ENCODE data around the gene IL5. TPM values are rescaled to one million over a fixed set of nuclear protein-coding genes. Genes with fewer than 3 reads are reported as not detected.
A peak's percentile ranks its signal among the peaks of the same experiment; 100 is the strongest.
"Not testable (repeated sequence)": the region's sequence is repeated elsewhere in the genome, so short reads cannot be mapped to it uniquely, and the experiment has no call there.

Gene IL5
- polyA plus RNA-seq, 4 donors = 0.43 TPM; not detected in 3

GRCh38 chr5:132564555-132564954, 21.2 kb upstream of the IL5 start:
- not testable (repeated sequence) for FAIRE-seq; H3K27ac ChIP-seq (ENCODE audit: low read depth in 1 of 3, low read length in 2 of 3); H3K4me1 ChIP-seq (ENCODE audit: control insufficient read depth in 3 of 3, insufficient read depth in 2 of 3, low read depth in 1 of 3, low read length in 2 of 3); DNase-seq; H3K4me3 ChIP-seq (ENCODE audit: low read depth in 1 of 3, low read length in 3 of 3); H3K27me3 ChIP-seq (ENCODE audit: control insufficient read depth in 3 of 3, insufficient read depth in 3 of 3, low read length in 3 of 3)
- WGBS, 3 donors = 97 to 100% (median 98%) methylated on average over 2 of the region's 2 CpGs
- Histone ChIP-seq H3K9me3 (ENCODE audit: control insufficient read depth in 2 of 2, insufficient read depth in 1 of 2, low read depth in 1 of 2, low read length in 1 of 2) (peaks cover 0 to 15% of the 10 kb centered on the region in 2 donors), H3K36me3 (ENCODE audit: control insufficient read depth in 3 of 3, insufficient read depth in 2 of 3, low read depth in 1 of 3, low read length in 3 of 3) (peaks cover 5 to 24% (median 5%) of the 10 kb centered on the region in 3 donors)

GRCh38 chr5:132561601-132562000, 18.3 kb upstream of the IL5 start:
- Histone ChIP-seq H3K36me3 (ENCODE audit: control insufficient read depth in 3 of 3, insufficient read depth in 2 of 3, low read depth in 1 of 3, low read length in 3 of 3) (peaks cover 5 to 21% (median 5%) of the 10 kb centered on the region in 3 donors), H3K4me3 (ENCODE audit: low read depth in 1 of 3, low read length in 3 of 3) (no peak overlapping the region), H3K9me3 (ENCODE audit: control insufficient read depth in 2 of 2, insufficient read depth in 1 of 2, low read depth in 1 of 2, low read length in 1 of 2) (peaks cover 0 to 15% of the 10 kb centered on the region in 2 donors), H3K4me1 (ENCODE audit: control insufficient read depth in 3 of 3, insufficient read depth in 2 of 3, low read depth in 1 of 3, low read length in 2 of 3) (peaks cover 0 to 6% (median 4%) of the 10 kb centered on the region in 3 donors), H3K27me3 (ENCODE audit: control insufficient read depth in 3 of 3, insufficient read depth in 3 of 3, low read length in 3 of 3) (no peaks in the 10 kb centered on the region), H3K27ac (ENCODE audit: low read depth in 1 of 3, low read length in 2 of 3) (no peak overlapping the region)
- DNase-seq (no peak), FAIRE-seq (no peak)
- WGBS, 3 donors = 95 to 99% (median 97%) methylated on average over 3 of the region's 3 CpGs

DNA sequence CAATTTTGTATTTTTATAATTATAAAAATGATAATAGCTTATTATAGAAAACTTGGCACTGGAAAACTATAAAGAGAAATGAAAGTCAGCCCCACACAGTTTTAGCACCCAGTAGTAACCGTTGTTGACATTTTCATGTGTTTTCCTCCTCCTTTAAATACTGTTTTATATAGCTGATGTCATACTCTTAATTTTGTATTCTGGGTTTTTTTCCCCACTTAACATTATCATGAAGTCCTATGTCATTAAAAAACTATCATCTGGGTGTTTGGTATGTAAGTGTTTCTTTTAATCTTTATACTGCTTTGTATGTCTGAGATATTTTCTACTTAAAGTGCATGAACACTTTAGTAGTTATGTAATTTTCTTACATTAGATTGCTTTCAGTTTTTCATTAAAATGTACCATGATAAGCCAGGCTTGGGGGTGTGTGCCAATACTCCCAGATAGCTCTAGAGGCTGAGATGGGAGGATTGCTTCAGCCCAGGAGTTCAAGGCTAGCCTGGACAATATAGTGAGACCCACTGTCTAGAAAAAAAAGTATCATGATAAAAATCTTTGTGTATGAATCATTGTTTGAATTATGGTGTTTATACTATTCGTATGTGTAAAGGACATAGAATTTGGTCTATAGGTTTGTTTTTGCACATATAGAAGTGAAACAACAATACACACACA, 16.2 kb upstream of the IL5 start:
- no peak for FAIRE-seq
- Histone ChIP-seq H3K4me1 (ENCODE audit: control insufficient read depth in 3 of 3, insufficient read depth in 2 of 3, low read depth in 1 of 3, low read length in 2 of 3) (peaks cover 0 to 6% (median 4%) of the 10 kb centered on the region in 3 donors), H3K27ac (ENCODE audit: low read depth in 1 of 3, low read length in 2 of 3) (no peak overlapping the region), H3K9me3 (ENCODE audit: control insufficient read depth in 2 of 2, insufficient read depth in 1 of 2, low read depth in 1 of 2, low read length in 1 of 2) (peaks cover 0 to 10% of the 10 kb centered on the region in 2 donors), H3K36me3 (ENCODE audit: control insufficient read depth in 3 of 3, insufficient read depth in 2 of 3, low read depth in 1 of 3, low read length in 3 of 3) (peaks cover under 1 to 11% (median 5%) of the 10 kb centered on the region in 3 donors), H3K27me3 (ENCODE audit: control insufficient read depth in 3 of 3, insufficient read depth in 3 of 3, low read length in 3 of 3) (no peaks in the 10 kb centered on the region), H3K4me3 (ENCODE audit: low read depth in 1 of 3, low read length in 3 of 3) (no peak overlapping the region)
- no peak for DNase-seq
- 65 to 75% (median 71%) methylated on average over 2 of the region's 2 CpGs for WGBS, 3 donors

DNA sequence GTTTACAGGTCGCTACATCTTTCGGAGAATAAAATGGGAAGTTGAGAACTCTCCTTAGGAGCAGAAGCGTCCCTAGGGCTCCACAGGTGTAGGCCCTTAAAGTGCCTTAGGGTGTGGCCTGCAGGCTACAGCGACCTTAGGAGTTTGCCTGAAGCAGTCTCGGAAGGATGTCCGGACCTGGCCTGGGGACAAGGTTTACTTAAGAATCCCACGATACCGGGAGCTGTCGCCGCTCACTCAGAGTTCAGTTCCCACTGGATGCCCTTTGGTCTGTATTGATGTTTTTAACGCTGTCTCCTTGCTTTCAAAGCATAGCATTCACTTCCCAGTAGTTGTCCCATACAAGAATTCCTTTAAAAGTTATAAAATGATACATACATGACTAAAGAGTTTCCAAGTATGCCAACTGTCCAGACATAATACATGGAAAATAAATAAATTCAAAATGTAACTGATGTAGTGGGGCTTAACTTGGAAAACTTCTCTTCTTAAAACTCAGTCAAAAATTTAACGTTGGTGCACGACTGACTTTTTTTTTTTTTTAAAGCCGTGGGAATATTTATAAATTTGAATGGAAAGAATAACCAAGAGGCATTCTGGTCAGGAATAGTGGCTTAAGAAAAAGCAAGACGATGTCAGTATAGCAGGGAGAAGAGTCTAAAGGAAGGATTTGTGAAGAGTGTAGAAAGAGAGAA, 14.3 kb upstream of the IL5 start:
- Histone ChIP-seq H3K27me3 (ENCODE audit: control insufficient read depth in 3 of 3, insufficient read depth in 3 of 3, low read length in 3 of 3) (no peaks in the 10 kb centered on the region), H3K36me3 (ENCODE audit: control insufficient read depth in 3 of 3, insufficient read depth in 2 of 3, low read depth in 1 of 3, low read length in 3 of 3) (peaks cover 0 to 8% (median 3%) of the 10 kb centered on the region in 3 donors), H3K9me3 (ENCODE audit: control insufficient read depth in 2 of 2, insufficient read depth in 1 of 2, low read depth in 1 of 2, low read length in 1 of 2) (no peaks in the 10 kb centered on the region), H3K27ac (ENCODE audit: low read depth in 1 of 3, low read length in 2 of 3) (peak overlapping the region; percentile 73 to 96 (median 93)), H3K4me3 (ENCODE audit: low read depth in 1 of 3, low read length in 3 of 3) (peak overlapping the region; percentile 54 to 88 (median 67)), H3K4me1 (ENCODE audit: control insufficient read depth in 3 of 3, insufficient read depth in 2 of 3, low read depth in 1 of 3, low read length in 2 of 3) (peaks cover 0 to 6% (median 4%) of the 10 kb centered on the region in 3 donors)
- peak; percentile 92 to 97 for DNase-seq
- WGBS, 3 donors = 1 to 4% (median 2%) methylated on average over 15 of the region's 15 CpGs
- peak; percentile 23 for FAIRE-seq

GRCh38 chr5:132556763-132557477, 13.6 kb upstream of the IL5 start, which contains the start of gene RAD50:
Gene RAD50, plus strand, starts transcription at chr5:132556977. Its CDS starts 348 bp downstream, at chr5:132557325.
- Histone ChIP-seq H3K4me1 (ENCODE audit: control insufficient read depth in 3 of 3, insufficient read depth in 2 of 3, low read depth in 1 of 3, low read length in 2 of 3) (peaks cover 0 to 6% (median 4%) of the 10 kb centered on the region in 3 donors), H3K9me3 (ENCODE audit: control insufficient read depth in 2 of 2, insufficient read depth in 1 of 2, low read depth in 1 of 2, low read length in 1 of 2) (no peaks in the 10 kb centered on the region), H3K27me3 (ENCODE audit: control insufficient read depth in 3 of 3, insufficient read depth in 3 of 3, low read length in 3 of 3) (no peaks in the 10 kb centered on the region), H3K4me3 (ENCODE audit: low read depth in 1 of 3, low read length in 3 of 3) (peak within 1 kb of the TSS; percentile 54 to 88 (median 67)), H3K27ac (ENCODE audit: low read depth in 1 of 3, low read length in 2 of 3) (peak within 1 kb of the TSS; percentile 73 to 96 (median 93)), H3K36me3 (ENCODE audit: control insufficient read depth in 3 of 3, insufficient read depth in 2 of 3, low read depth in 1 of 3, low read length in 3 of 3) (peaks cover 0 to 8% (median 3%) of the 10 kb centered on the region in 3 donors)
- DNase-seq = peak; percentile 96 to 97
- WGBS, 3 donors = 0% methylated on average over 41 to 53 of the region's 53 CpGs
- FAIRE-seq = no peak

GRCh38 chr5:132556153-132556762, 12.9 kb upstream of the IL5 start:
- Histone ChIP-seq H3K4me3 (ENCODE audit: low read depth in 1 of 3, low read length in 3 of 3) (peak overlapping the region; percentile 54 to 88 (median 67)), H3K4me1 (ENCODE audit: control insufficient read depth in 3 of 3, insufficient read depth in 2 of 3, low read depth in 1 of 3, low read length in 2 of 3) (peaks cover 0 to 6% (median 4%) of the 10 kb centered on the region in 3 donors), H3K36me3 (ENCODE audit: control insufficient read depth in 3 of 3, insufficient read depth in 2 of 3, low read depth in 1 of 3, low read length in 3 of 3) (peaks cover 0 to 7% (median 2%) of the 10 kb centered on the region in 3 donors), H3K9me3 (ENCODE audit: control insufficient read depth in 2 of 2, insufficient read depth in 1 of 2, low read depth in 1 of 2, low read length in 1 of 2) (no peaks in the 10 kb centered on the region), H3K27ac (ENCODE audit: low read depth in 1 of 3, low read length in 2 of 3) (peak overlapping the region; percentile 73 to 96 (median 93)), H3K27me3 (ENCODE audit: control insufficient read depth in 3 of 3, insufficient read depth in 3 of 3, low read length in 3 of 3) (no peaks in the 10 kb centered on the region)
- no peak for FAIRE-seq
- WGBS, 3 donors = 45 to 50% (median 48%) methylated on average over 15 of the region's 15 CpGs
- DNase-seq = no peak

DNA sequence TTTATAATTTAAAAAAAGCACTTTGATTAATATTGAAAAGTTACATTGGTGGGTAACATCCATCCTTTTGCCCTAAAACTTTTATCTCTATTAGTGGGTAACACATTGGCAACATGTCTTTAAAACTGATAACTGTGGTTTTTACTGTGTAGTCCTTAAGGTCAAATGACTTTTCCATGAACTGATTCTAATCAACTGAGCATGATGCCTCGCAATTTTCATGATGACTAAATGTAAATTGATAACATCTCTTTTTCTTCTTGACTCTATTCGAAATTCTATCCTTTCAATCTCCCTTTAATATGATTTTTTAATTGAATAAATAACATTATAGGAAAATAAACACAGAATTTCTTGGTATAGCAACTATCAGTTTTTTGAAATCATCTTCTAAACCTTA, 6.3 kb upstream of the IL5 start:
- Histone ChIP-seq H3K9me3 (ENCODE audit: control insufficient read depth in 2 of 2, insufficient read depth in 1 of 2, low read depth in 1 of 2, low read length in 1 of 2) (no peaks in the 10 kb centered on the region), H3K4me1 (ENCODE audit: control insufficient read depth in 3 of 3, insufficient read depth in 2 of 3, low read depth in 1 of 3, low read length in 2 of 3) (no peaks in the 10 kb centered on the region), H3K36me3 (ENCODE audit: control insufficient read depth in 3 of 3, insufficient read depth in 2 of 3, low read depth in 1 of 3, low read length in 3 of 3) (no peaks in the 10 kb centered on the region), H3K4me3 (ENCODE audit: low read depth in 1 of 3, low read length in 3 of 3) (no peak overlapping the region), H3K27me3 (ENCODE audit: control insufficient read depth in 3 of 3, insufficient read depth in 3 of 3, low read length in 3 of 3) (no peaks in the 10 kb centered on the region), H3K27ac (ENCODE audit: low read depth in 1 of 3, low read length in 2 of 3) (no peak overlapping the region)
- no peak for DNase-seq
- 71 to 83% (median 79%) methylated on average over 2 of the region's 2 CpGs for WGBS, 3 donors
- FAIRE-seq = no peak

GRCh38 chr5:132548834-132549233, 5.5 kb upstream of the IL5 start:
- not testable (repeated sequence) for DNase-seq; H3K36me3 ChIP-seq (ENCODE audit: control insufficient read depth in 3 of 3, insufficient read depth in 2 of 3, low read depth in 1 of 3, low read length in 3 of 3); H3K9me3 ChIP-seq (ENCODE audit: control insufficient read depth in 2 of 2, insufficient read depth in 1 of 2, low read depth in 1 of 2, low read length in 1 of 2); H3K4me3 ChIP-seq (ENCODE audit: low read depth in 1 of 3, low read length in 3 of 3); H3K27ac ChIP-seq (ENCODE audit: low read depth in 1 of 3, low read length in 2 of 3); FAIRE-seq; H3K27me3 ChIP-seq (ENCODE audit: control insufficient read depth in 3 of 3, insufficient read depth in 3 of 3, low read length in 3 of 3); H3K4me1 ChIP-seq (ENCODE audit: control insufficient read depth in 3 of 3, insufficient read depth in 2 of 3, low read depth in 1 of 3, low read length in 2 of 3)
- WGBS, 3 donors = 91 to 92% (median 91%) methylated on average over 5 to 7 of the region's 7 CpGs
